HEK293 (cell line): ENCODE measurements around the gene KRTAP19-2.

Experiments used
- CTCF ChIA-PET: fragments of 350-600 bp; formaldehyde crosslinking; extraction: SDS; loops from one replicate; lab custom pipeline; 2021; ENCODE audit warnings: antibody characterized with exemption; lab: Yijun Ruan, JAX
- POLR2A ChIA-PET: fragments of 300-600 bp; formaldehyde crosslinking; extraction: SDS; loops from one replicate; lab custom pipeline; 2020; ENCODE audit warnings: antibody characterized with exemption, inconsistent platforms; lab: Yijun Ruan, JAX
- H3K27ac ChIP-seq: fragments of 200-500 bp; sonication (Bioruptor generic); 2 replicates; pipeline ENCODE4 v1.5.1; 2014; ENCODE audit warnings: low read depth, low read length, control low read depth, inconsistent platforms; ENCODE audit errors: extremely low read depth
- H3K36me3 ChIP-seq, 2 experiments: fragments of 200-500 bp in 1 of 2; sonication (Bioruptor generic) in 1 of 2; 1 replicate in 1 of 2; 2 replicates in 1 of 2; pipeline ENCODE4 v1.5.1; 2014 to 2017; ENCODE audit warnings: inconsistent platforms in 2 of 2, low read length in 2 of 2; ENCODE audit not compliant: control insufficient read depth in 2 of 2, insufficient read depth in 1 of 2
- H3K4me1 ChIP-seq: fragments of 200-500 bp; sonication (Bioruptor generic); 2 replicates; pipeline ENCODE4 v1.5.1; 2014; ENCODE audit warnings: mild to moderate bottlenecking, low read length, inconsistent platforms; ENCODE audit not compliant: control insufficient read depth, insufficient read depth
- H3K4me3 ChIP-seq: 2 replicates; pipeline ENCODE4 v1.5.1; 2011; ENCODE audit warnings: low read depth, mild to moderate bottlenecking, control low read depth, low read length, moderate library complexity
- H3K9me3 ChIP-seq: fragments of 200-500 bp; sonication (Bioruptor generic); 2 replicates; pipeline ENCODE4 v1.5.1; 2014; ENCODE audit warnings: low read depth, low read length, inconsistent platforms; ENCODE audit not compliant: control insufficient read depth, insufficient read depth
- FEZF1 ChIP-seq: fragments of 450-650 bp; formaldehyde crosslinking; IDR thresholded peaks from 2 replicates; pipeline ENCODE4 v1.5.1; 2016; ENCODE audit warnings: missing biosample characterization, missing genetic modification characterization
- KLF1 ChIP-seq: fragments of 450-650 bp; formaldehyde crosslinking; IDR thresholded peaks from 2 replicates; pipeline ENCODE4 v1.5.1; 2016; ENCODE audit warnings: missing biosample characterization, missing genetic modification characterization
- MZF1 ChIP-seq: fragments of 450-650 bp; formaldehyde crosslinking; IDR thresholded peaks from 2 replicates; pipeline ENCODE4 v1.5.1; 2017; ENCODE audit warnings: missing biosample characterization, missing genetic modification characterization, borderline replicate concordance
- SP3 ChIP-seq: fragments of 450-650 bp; formaldehyde crosslinking; IDR thresholded peaks from 2 replicates; pipeline ENCODE4 v1.5.1; 2016; ENCODE audit warnings: missing biosample characterization, missing genetic modification characterization
- WT1 ChIP-seq: fragments of 450-650 bp; formaldehyde crosslinking; IDR thresholded peaks from 2 replicates; pipeline ENCODE4 v1.5.1; 2016; ENCODE audit warnings: missing biosample characterization, missing genetic modification characterization
- ZNF2 ChIP-seq: fragments of 450-650 bp; formaldehyde crosslinking; IDR thresholded peaks from 2 replicates; pipeline ENCODE4 v1.5.1; 2016; ENCODE audit warnings: missing biosample characterization, missing genetic modification characterization
- ZNF280D ChIP-seq: fragments of 450-650 bp; formaldehyde crosslinking; IDR thresholded peaks from 2 replicates; pipeline ENCODE4 v1.5.1; 2016; ENCODE audit warnings: missing biosample characterization, missing genetic modification characterization
- ZNF292 ChIP-seq: fragments of 450-650 bp; formaldehyde crosslinking; IDR thresholded peaks from 2 replicates; pipeline ENCODE4 v1.5.1; 2016; ENCODE audit warnings: low read depth, missing biosample characterization, missing genetic modification characterization, borderline replicate concordance
- ZNF366 ChIP-seq: fragments of 450-650 bp; formaldehyde crosslinking; conservative IDR thresholded peaks from 2 replicates; pipeline ENCODE4 v1.5.1; 2016; ENCODE audit warnings: missing biosample characterization, missing genetic modification characterization
- ZNF37A ChIP-seq: fragments of 450-650 bp; IDR thresholded peaks from 2 replicates; pipeline ENCODE4 v1.5.1; 2018; ENCODE audit warnings: missing biosample characterization, missing genetic modification characterization
- ZNF426 ChIP-seq: fragments of 450-650 bp; formaldehyde crosslinking; IDR thresholded peaks from 2 replicates; pipeline ENCODE4 v1.5.1; 2017; ENCODE audit warnings: missing biosample characterization, missing genetic modification characterization, mild to moderate bottlenecking, inconsistent platforms, moderate library complexity
- ZNF555 ChIP-seq: fragments of 450-650 bp; formaldehyde crosslinking; conservative IDR thresholded peaks from 2 replicates; pipeline ENCODE4 v1.5.1; 2017; ENCODE audit warnings: missing biosample characterization, mild to moderate bottlenecking, missing genetic modification characterization, inconsistent platforms
- ZNF610 ChIP-seq: fragments of 450-650 bp; formaldehyde crosslinking; IDR thresholded peaks from 2 replicates; pipeline ENCODE4 v1.5.1; 2016; ENCODE audit warnings: missing biosample characterization, missing genetic modification characterization, borderline replicate concordance
- ZNF664 ChIP-seq: fragments of 450-650 bp; formaldehyde crosslinking; IDR thresholded peaks from 2 replicates; pipeline ENCODE4 v1.5.1; 2016; ENCODE audit warnings: missing biosample characterization, missing genetic modification characterization
- ZNF791 ChIP-seq: fragments of 450-650 bp; formaldehyde crosslinking; IDR thresholded peaks from 2 replicates; pipeline ENCODE4 v1.5.1; 2016; ENCODE audit warnings: missing biosample characterization, missing genetic modification characterization
- ZXDB ChIP-seq: fragments of 450-650 bp; formaldehyde crosslinking; IDR thresholded peaks from 2 replicates; pipeline ENCODE4 v1.5.1; 2016; ENCODE audit warnings: missing biosample characterization, missing genetic modification characterization
- TF ChIP-seq, protein P1 (sequence below): fragments of 450-650 bp; formaldehyde crosslinking; IDR thresholded peaks from 2 replicates; pipeline ENCODE4 v1.5.1; 2016; ENCODE audit warnings: missing biosample characterization, missing genetic modification characterization, borderline replicate concordance
- TF ChIP-seq, protein P2 (sequence below): fragments of 450-650 bp; formaldehyde crosslinking; IDR thresholded peaks from 2 replicates; pipeline ENCODE4 v1.5.1; 2017; ENCODE audit warnings: missing biosample characterization, missing genetic modification characterization
- TF ChIP-seq, protein P3 (sequence below): fragments of 450-650 bp; formaldehyde crosslinking; IDR thresholded peaks from 2 replicates; pipeline ENCODE4 v1.5.1; 2016; ENCODE audit warnings: missing biosample characterization, missing genetic modification characterization

KRTAP19-2 gene

DNA sequence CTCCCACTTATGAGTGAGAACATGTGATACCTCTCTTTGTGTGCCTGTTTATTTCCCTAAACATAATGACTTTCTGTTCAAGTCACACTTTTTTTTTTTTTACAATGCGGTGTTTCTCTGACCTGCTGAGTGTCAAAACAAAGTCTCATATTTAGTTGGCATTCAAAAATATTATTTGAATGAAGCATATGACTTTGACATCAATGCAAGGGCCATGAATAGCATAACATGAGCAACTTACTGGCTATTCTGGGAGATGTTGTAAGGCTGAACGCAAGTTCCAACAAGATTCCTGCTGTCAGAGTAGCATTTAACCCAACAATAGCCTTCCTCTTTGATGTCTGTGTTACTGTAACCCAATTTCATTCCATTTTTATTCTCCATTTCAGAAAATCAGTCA lies 5.1 kb downstream of the KRTAP19-2 start (continued):
- TF ChIP-seq, protein P1, sequence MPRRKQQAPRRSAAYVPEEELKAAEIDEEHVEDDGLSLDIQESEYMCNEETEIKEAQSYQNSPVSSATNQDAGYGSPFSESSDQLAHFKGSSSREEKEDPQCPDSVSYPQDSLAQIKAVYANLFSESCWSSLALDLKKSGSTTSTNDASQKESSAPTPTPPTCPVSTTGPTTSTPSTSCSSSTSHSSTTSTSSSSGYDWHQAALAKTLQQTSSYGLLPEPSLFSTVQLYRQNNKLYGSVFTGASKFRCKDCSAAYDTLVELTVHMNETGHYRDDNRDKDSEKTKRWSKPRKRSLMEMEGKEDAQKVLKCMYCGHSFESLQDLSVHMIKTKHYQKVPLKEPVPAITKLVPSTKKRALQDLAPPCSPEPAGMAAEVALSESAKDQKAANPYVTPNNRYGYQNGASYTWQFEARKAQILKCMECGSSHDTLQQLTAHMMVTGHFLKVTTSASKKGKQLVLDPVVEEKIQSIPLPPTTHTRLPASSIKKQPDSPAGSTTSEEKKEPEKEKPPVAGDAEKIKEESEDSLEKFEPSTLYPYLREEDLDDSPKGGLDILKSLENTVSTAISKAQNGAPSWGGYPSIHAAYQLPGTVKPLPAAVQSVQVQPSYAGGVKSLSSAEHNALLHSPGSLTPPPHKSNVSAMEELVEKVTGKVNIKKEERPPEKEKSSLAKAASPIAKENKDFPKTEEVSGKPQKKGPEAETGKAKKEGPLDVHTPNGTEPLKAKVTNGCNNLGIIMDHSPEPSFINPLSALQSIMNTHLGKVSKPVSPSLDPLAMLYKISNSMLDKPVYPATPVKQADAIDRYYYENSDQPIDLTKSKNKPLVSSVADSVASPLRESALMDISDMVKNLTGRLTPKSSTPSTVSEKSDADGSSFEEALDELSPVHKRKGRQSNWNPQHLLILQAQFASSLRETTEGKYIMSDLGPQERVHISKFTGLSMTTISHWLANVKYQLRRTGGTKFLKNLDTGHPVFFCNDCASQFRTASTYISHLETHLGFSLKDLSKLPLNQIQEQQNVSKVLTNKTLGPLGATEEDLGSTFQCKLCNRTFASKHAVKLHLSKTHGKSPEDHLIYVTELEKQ (tag by site-specific recombination): no peak
- no peak for TF ChIP-seq FEZF1 (tag by site-specific recombination)

DNA sequence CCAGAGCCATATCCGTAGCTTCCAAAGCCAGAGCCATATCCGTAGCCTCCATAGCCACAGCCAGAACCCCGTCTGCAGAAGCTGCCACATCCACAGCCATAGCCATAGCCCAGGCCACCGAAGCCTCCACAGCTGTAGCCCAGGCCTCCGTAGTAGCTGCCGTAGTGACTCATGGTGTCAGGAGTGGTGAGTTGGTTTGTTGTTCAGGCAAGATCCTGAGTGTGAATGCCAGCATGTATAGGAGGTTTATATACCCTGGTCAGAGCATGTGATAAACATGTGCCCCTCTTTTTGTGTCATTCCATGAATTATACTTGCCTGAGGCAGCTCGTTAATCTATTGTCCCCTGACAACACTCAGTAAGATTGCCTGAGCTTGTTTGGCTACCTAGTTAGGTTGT lies 7.1 kb downstream of the KRTAP19-2 start, which contains the start of gene KRTAP19-1:
Gene KRTAP19-1, minus strand, starts transcription at position 223 of the 400 bp plus-strand sequence. Its CDS starts 50 bp downstream, at position 173.
- CTCF ChIA-PET: no interaction called here
- H3K36me3 ChIP-seq: no peaks in the 10 kb centered on the region
- POLR2A ChIA-PET: no interaction called here
- H3K27ac ChIP-seq: no peak within 1 kb of the TSS
- H3K4me1 ChIP-seq: no peaks in the 10 kb centered on the region
- H3K4me3 ChIP-seq: no peak within 1 kb of the TSS
- H3K9me3 ChIP-seq: no peaks in the 10 kb centered on the region
- TF ChIP-seq ZNF366 (tag by site-specific recombination) (no peak), ZNF280D (tag by site-specific recombination) (no peak), ZXDB (tag by site-specific recombination) (no peak), SP3 (tag by site-specific recombination) (no peak), ZNF37A (tag by site-specific recombination) (no peak), ZNF426 (no peak), WT1 (no peak), ZNF2 (no peak), ZNF791 (no peak), KLF1 (tag by site-specific recombination) (no peak), ZNF664 (tag by site-specific recombination) (no peak), ZNF555 (tag by site-specific recombination) (no peak), ZNF610 (tag by site-specific recombination) (no peak), MZF1 (no peak), ZNF292 (no peak)
- TF ChIP-seq, protein P2, sequence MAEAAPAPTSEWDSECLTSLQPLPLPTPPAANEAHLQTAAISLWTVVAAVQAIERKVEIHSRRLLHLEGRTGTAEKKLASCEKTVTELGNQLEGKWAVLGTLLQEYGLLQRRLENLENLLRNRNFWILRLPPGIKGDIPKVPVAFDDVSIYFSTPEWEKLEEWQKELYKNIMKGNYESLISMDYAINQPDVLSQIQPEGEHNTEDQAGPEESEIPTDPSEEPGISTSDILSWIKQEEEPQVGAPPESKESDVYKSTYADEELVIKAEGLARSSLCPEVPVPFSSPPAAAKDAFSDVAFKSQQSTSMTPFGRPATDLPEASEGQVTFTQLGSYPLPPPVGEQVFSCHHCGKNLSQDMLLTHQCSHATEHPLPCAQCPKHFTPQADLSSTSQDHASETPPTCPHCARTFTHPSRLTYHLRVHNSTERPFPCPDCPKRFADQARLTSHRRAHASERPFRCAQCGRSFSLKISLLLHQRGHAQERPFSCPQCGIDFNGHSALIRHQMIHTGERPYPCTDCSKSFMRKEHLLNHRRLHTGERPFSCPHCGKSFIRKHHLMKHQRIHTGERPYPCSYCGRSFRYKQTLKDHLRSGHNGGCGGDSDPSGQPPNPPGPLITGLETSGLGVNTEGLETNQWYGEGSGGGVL (tag by site-specific recombination): no peak
- TF ChIP-seq, protein P3, sequence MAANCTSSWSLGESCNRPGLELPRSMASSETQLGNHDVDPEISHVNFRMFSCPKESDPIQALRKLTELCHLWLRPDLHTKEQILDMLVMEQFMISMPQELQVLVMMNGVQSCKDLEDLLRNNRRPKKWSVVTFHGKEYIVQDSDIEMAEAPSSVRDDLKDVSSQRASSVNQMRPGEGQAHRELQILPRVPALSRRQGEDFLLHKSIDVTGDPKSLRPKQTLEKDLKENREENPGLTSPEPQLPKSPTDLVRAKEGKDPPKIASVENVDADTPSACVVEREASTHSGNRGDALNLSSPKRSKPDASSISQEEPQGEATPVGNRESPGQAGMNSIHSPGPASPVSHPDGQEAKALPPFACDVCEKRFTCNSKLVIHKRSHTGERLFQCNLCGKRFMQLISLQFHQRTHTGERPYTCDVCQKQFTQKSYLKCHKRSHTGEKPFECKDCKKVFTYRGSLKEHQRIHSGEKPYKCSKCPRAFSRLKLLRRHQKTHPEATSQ (tag by site-specific recombination): no peak
